GM12878 (cell line): ENCODE data around the gene PRKN.

ENCODE experiments used
- DPF2 ChIP-seq: fragments of 450-650 bp; IDR thresholded peaks from 2 replicates; pipeline ENCODE4 v1.6.1; 2017; ENCODE audit warnings: mild to moderate bottlenecking
- HCFC1 ChIP-seq: fragments of 150-350 bp; IDR thresholded peaks from 2 replicates; pipeline ENCODE4 v1.6.1; 2014; ENCODE audit warnings: low read length

DNA sequence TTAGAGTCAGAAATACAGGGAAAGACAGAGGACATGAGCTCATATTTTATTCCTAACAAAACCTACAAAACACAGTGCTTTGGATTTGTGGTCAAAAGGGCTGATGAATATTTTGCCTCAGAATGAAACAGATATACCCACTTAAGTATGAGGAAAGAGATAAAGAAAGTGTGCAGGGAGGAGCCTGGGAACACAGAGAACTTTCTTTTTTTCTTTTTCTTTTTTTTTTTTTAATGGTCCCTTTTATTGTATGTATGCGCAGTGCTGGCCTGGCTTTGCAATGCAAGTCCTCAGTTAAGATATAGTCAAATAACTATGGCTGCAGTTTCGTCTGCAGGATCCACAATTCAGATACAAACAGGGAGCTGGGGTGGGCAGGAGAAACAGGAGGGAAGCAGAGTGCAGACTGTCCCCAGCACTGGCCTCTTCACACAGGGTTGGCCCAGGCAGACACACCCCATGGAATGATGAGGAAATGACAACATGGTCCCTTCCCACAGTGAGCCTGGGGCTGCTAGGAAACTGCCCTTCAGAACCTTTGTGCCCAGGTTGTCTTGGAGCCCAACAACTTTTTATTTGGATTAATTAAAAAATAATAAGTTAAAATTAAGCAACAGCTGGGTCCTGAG, 823.9 kb downstream of the PRKN start:
- TF ChIP-seq HCFC1 = no peak
- no peak for TF ChIP-seq DPF2
